Measurements from ENCODE around the gene UBTF. TPM values are rescaled to one million over a fixed set of nuclear protein-coding genes. Genes with fewer than 3 reads are reported as not detected.

Gene UBTF
- total and polyA plus RNA-seq, 9 of the 15 experiments (the other 6 are each of a cell fraction or from before 2014, with no cell fraction given) = 1.2 to 113 (median 83.6) TPM

- TF ChIP-seq NKRF (IDR thresholded peaks at IDR 0.05; ENCODE audit: borderline replicate concordance) (peak; percentile 49; the same call in 1 of the 2 replicates), CBX2 (IDR thresholded peaks at IDR 0.05; ENCODE audit: insufficient read depth, low read length, poor library complexity, severe bottlenecking) (no peak), ZNF395 (CRISPR knock-in tag; IDR thresholded peaks at IDR 0.05) (no peak), MAFG (tag; conservative IDR thresholded peaks at IDR 0.05) (no peak), MTA3 (IDR thresholded peaks at IDR 0.05; ENCODE audit: borderline replicate concordance) (0 out of 2 replicates have a peak, but pooled peaks have one; percentile 28), TBP (optimal IDR thresholded peaks at IDR 0.05; ENCODE audit: low read depth, low read length) (peak; percentile 4), E2F8 (IDR thresholded peaks at IDR 0.05; ENCODE audit: low read depth, partially characterized antibody) (no peak), CHD1 (IDR thresholded peaks at IDR 0.05; ENCODE audit: low read length) (peak; percentile 78), KDM5B (IDR thresholded peaks at IDR 0.05; ENCODE audit: insufficient replicate concordance, low read depth, low read length) (peak; percentile 67), SMARCA4 (IDR thresholded peaks at IDR 0.05) (no peak), ARID4B (CRISPR knock-in tag; IDR thresholded peaks at IDR 0.05) (0 out of 2 replicates have a peak, but pooled peaks have one; percentile 59), TRIM24 (IDR thresholded peaks at IDR 0.05) (no peak), SMAD4 (CRISPR knock-in tag; conservative IDR thresholded peaks at IDR 0.05) (0 out of 2 replicates have a peak, but pooled peaks have one; percentile 13), GABPB1 (CRISPR knock-in tag; IDR thresholded peaks at IDR 0.05) (peak; percentile 64; the same call in 1 of the 2 replicates), ZBTB17 (CRISPR knock-in tag; IDR thresholded peaks at IDR 0.05) (no peak)
Measured at GRCh38 chr17:44200478-44201155, 18.9 kb downstream of the UBTF start (continued).

Measured in K562 (cell line).